HepG2 (cell line): ENCODE measurements around the gene SRP9. TPM values are rescaled to one million over a fixed set of nuclear protein-coding genes. Genes with fewer than 3 reads are reported as not detected.

Experiments used
- CBFB ChIP-seq: sonication (generic); formaldehyde crosslinking; IDR thresholded peaks from 2 replicates; pipeline ENCODE4 v1.4.0; 2020; ENCODE audit warnings: missing genetic modification reagents
- CC2D1A ChIP-seq: sonication (generic); formaldehyde crosslinking; IDR thresholded peaks from 2 replicates; pipeline ENCODE4 v1.8.1; 2023; ENCODE audit warnings: mild to moderate bottlenecking, missing genetic modification reagents
- IKZF1 ChIP-seq: fragments of 450-650 bp; IDR thresholded peaks from 2 replicates; pipeline ENCODE4 v1.7.1; 2016
- LCORL ChIP-seq, 2 experiments: fragments of 450-650 bp in 1 of 2; sonication (generic) in 1 of 2; formaldehyde crosslinking in 1 of 2; IDR thresholded peaks; 2 replicates each; pipeline versions ENCODE4 v1.5.0 to v1.6.1; 2017 to 2020; ENCODE audit warnings: antibody characterized with exemption in 1 of 2, missing genetic modification reagents in 1 of 2
- NCOR1 ChIP-seq: fragments of 200-600 bp; sonication (generic); IDR thresholded peaks from 2 replicates; pipeline ENCODE4 v1.7.0; 2017; ENCODE audit warnings: antibody characterized with exemption, low read length, borderline replicate concordance
- PHF21A ChIP-seq: sonication (generic); formaldehyde crosslinking; IDR thresholded peaks from 2 replicates; pipeline ENCODE4 v1.5.0; 2020; ENCODE audit warnings: mild to moderate bottlenecking, missing genetic modification reagents
- RAD51 ChIP-seq: fragments of 450-650 bp; IDR thresholded peaks from 2 replicates; pipeline ENCODE4 v1.6.1; 2016; ENCODE audit warnings: borderline replicate concordance
- REPIN1 ChIP-seq: sonication (generic); formaldehyde crosslinking; IDR thresholded peaks from 2 replicates; pipeline ENCODE4 v1.8.0; 2022; ENCODE audit warnings: missing genetic modification reagents, low read depth, mild to moderate bottlenecking, borderline replicate concordance
- SNAPC2 ChIP-seq: sonication (generic); formaldehyde crosslinking; IDR thresholded peaks from 2 replicates; pipeline ENCODE4 v1.8.1; 2022; ENCODE audit warnings: mild to moderate bottlenecking, missing genetic modification reagents
- SOX6 ChIP-seq, 2 experiments: fragments of 450-650 bp in 1 of 2; sonication (generic) in 1 of 2; formaldehyde crosslinking in 1 of 2; IDR thresholded peaks; 2 replicates each; pipeline versions ENCODE4 v1.4.0 to v1.6.1; 2017 to 2020; ENCODE audit warnings: antibody characterized with exemption in 1 of 2, mild to moderate bottlenecking in 1 of 2, missing genetic modification reagents in 1 of 2
- TGIF2 ChIP-seq: IDR thresholded peaks from 2 replicates; pipeline ENCODE4 v1.6.1; 2016; ENCODE audit warnings: control low read depth, missing compliant biosample characterization
- ZNF292 ChIP-seq: sonication (generic); formaldehyde crosslinking; IDR thresholded peaks from 2 replicates; pipeline ENCODE4 v1.8.1; 2022; ENCODE audit warnings: mild to moderate bottlenecking, low read depth, missing genetic modification reagents, borderline replicate concordance
- ZNF552 ChIP-seq: sonication (generic); formaldehyde crosslinking; IDR thresholded peaks from 2 replicates; pipeline ENCODE4 v1.9.0; 2022; ENCODE audit warnings: missing genetic modification reagents, mild to moderate bottlenecking, borderline replicate concordance
- polyA plus RNA-seq, 8 experiments: library from polyadenylated mRNA; depleted of rRNA in 3 of 8; stranded (reverse) in 7 of 8; unstranded in 1 of 8; fragments of >200 nt; fragmentation: Illumina TruSeq in 4 of 8; extraction: Trizol in 4 of 8; gene quantifications; 2 replicates each; pipeline versions ENCODE4 v1.2.1 to v1.2.3, GENCODE V29; 2011 to 2016; ENCODE audit warnings: low read depth in 4 of 8, missing spikeins in 1 of 8, mixed read lengths in 1 of 8; ENCODE audit not compliant: insufficient read depth in 1 of 8
- total RNA-seq, 5 experiments: library from RNA; depleted of rRNA; stranded (reverse); fragments of >200 nt; fragmentation: Illumina TruSeq; extraction: Trizol; gene quantifications; 2 replicates each; pipeline ENCODE4 v1.2.3, GENCODE V29; 2016; ENCODE audit warnings: low read depth in 1 of 5
- TF ChIP-seq, protein P1 (sequence below): sonication (generic); formaldehyde crosslinking; IDR thresholded peaks from 2 replicates; pipeline ENCODE4 v1.8.0; 2022; ENCODE audit warnings: missing genetic modification reagents, mild to moderate bottlenecking, inconsistent platforms, borderline replicate concordance
- TF ChIP-seq, protein P2 (sequence below), 2 experiments: sonication (generic) in 1 of 2; formaldehyde crosslinking in 1 of 2; IDR thresholded peaks; 2 replicates each; pipeline versions ENCODE4 v1.5.1 to v1.6.1; 2011 to 2020; ENCODE audit warnings: borderline replicate concordance in 1 of 2, low read depth in 1 of 2, low read length in 1 of 2, mild to moderate bottlenecking in 1 of 2, missing genetic modification reagents in 1 of 2, moderate library complexity in 1 of 2
- TF ChIP-seq, protein P3 (sequence below): sonication (generic); formaldehyde crosslinking; IDR thresholded peaks from 2 replicates; pipeline ENCODE4 v1.5.1; 2020; ENCODE audit warnings: mild to moderate bottlenecking, missing genetic modification reagents
- TF ChIP-seq, protein P4 (sequence below): IDR thresholded peaks from 2 replicates; pipeline ENCODE4 v1.6.1; 2016; ENCODE audit warnings: mild to moderate bottlenecking
- TF ChIP-seq, protein P5 (sequence below): sonication (generic); formaldehyde crosslinking; IDR thresholded peaks from 2 replicates; pipeline ENCODE4 v1.8.0; 2022; ENCODE audit warnings: mild to moderate bottlenecking, missing genetic modification reagents

SRP9 gene
- total and polyA plus RNA-seq, 2 of the 13 experiments (the other 11 are each of a cell fraction or from before 2014, with no cell fraction given), result 251 to 307 TPM

DNA sequence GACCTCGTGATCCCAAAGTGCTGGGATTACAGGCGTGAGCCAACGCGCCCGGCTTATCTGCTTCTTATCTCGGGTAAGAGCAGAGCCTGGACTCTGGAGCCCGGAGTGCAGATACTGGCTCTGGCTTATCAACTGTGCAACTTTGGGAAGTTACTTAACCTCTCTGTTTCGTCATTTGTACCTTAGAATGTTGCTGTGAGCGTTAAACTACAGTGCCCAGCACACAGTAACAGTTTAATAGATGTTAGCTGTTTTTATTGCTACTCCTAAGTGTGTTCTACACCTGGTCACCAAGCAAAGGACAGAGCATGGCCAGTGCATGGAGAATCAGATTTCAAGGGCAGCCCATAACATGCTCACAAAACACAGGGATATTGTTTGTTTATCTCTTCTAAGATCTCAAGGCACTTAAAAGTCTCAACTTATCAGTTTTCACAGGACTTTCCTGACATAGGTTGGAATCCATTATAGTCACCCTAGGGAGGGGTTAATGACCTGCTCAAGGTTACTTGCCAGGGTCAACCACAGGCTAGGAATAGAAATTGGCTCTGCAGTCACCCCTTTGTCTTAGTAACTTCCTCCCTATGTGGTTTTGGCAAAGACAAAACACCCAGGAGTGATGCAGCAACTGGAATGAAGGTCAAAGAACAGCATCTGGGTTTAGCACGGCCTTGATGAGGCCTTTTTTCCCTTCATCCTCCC lies 22.5 kb upstream of the SRP9 start (continued):
- TF ChIP-seq LCORL (IDR thresholded peaks at IDR 0.05), result no peak
- peak; percentile 40; the same call in 1 of the 2 replicates for TF ChIP-seq LCORL (CRISPR knock-in tag; IDR thresholded peaks at IDR 0.05)
- 0 out of 2 replicates have a peak, but pooled peaks have one; percentile 69 for TF ChIP-seq TGIF2 (CRISPR knock-in tag)
- no peak for TF ChIP-seq RAD51
- TF ChIP-seq, protein P1, sequence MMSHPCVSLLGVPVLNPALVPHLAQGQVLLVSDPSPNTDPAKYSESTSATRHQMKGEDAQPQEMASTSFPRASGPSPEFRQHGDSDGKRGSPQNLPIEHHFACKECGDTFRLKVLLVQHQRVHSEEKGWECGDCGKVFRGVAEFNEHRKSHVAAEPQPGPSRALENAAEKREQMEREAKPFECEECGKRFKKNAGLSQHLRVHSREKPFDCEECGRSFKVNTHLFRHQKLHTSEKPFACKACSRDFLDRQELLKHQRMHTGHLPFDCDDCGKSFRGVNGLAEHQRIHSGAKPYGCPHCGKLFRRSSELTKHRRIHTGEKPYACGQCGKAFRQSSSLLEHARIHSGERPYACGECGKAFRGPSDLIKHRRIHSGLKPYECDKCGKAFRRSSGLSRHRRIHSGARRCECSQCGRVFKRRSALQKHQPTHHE (CRISPR knock-in tag), result peak; percentile 28; the same call in 1 of the 2 replicates
- TF ChIP-seq ZNF292 (CRISPR knock-in tag), result peak; percentile 27; the same call in 1 of the 2 replicates
- TF ChIP-seq, protein P2, sequence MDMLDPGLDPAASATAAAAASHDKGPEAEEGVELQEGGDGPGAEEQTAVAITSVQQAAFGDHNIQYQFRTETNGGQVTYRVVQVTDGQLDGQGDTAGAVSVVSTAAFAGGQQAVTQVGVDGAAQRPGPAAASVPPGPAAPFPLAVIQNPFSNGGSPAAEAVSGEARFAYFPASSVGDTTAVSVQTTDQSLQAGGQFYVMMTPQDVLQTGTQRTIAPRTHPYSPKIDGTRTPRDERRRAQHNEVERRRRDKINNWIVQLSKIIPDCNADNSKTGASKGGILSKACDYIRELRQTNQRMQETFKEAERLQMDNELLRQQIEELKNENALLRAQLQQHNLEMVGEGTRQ (IDR thresholded peaks at IDR 0.05; ENCODE audit: low read depth, low read length), result no peak
- TF ChIP-seq, protein P2 (CRISPR knock-in tag; IDR thresholded peaks at IDR 0.05; ENCODE audit: borderline replicate concordance), result no peak
- TF ChIP-seq, protein P3, sequence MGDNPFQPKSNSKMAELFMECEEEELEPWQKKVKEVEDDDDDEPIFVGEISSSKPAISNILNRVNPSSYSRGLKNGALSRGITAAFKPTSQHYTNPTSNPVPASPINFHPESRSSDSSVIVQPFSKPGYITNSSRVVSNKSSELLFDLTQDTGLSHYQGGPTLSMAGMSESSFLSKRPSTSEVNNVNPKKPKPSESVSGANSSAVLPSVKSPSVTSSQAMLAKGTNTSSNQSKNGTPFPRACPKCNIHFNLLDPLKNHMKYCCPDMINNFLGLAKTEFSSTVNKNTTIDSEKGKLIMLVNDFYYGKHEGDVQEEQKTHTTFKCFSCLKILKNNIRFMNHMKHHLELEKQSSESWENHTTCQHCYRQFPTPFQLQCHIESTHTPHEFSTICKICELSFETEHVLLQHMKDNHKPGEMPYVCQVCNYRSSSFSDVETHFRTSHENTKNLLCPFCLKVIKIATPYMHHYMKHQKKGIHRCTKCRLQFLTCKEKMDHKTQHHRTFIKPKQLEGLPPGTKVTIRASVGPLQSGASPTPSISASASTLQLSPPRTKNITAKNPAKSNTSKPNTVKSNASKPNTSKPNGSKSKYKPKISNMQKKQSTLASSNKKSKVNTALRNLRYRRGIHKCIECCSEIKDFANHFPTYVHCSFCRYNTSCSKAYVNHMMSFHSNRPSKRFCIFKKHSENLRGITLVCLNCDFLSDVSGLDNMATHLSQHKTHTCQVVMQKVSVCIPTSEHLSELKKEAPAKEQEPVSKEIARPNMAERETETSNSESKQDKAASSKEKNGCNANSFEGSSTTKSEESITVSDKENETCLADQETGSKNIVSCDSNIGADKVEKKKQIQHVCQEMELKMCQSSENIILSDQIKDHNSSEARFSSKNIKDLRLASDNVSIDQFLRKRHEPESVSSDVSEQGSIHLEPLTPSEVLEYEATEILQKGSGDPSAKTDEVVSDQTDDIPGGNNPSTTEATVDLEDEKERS (CRISPR knock-in tag), result 0 out of 2 replicates have a peak, but pooled peaks have one; percentile 29
- TF ChIP-seq, protein P4, sequence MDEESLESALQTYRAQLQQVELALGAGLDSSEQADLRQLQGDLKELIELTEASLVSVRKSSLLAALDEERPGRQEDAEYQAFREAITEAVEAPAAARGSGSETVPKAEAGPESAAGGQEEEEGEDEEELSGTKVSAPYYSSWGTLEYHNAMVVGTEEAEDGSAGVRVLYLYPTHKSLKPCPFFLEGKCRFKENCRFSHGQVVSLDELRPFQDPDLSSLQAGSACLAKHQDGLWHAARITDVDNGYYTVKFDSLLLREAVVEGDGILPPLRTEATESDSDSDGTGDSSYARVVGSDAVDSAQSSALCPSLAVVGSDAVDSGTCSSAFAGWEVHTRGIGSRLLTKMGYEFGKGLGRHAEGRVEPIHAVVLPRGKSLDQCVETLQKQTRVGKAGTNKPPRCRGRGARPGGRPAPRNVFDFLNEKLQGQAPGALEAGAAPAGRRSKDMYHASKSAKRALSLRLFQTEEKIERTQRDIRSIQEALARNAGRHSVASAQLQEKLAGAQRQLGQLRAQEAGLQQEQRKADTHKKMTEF (CRISPR knock-in tag), result peak; percentile 59; the same call in 1 of the 2 replicates
- peak; percentile 28; the same call in 1 of the 2 replicates for TF ChIP-seq CBFB (CRISPR knock-in tag)
- no peak for TF ChIP-seq SNAPC2 (CRISPR knock-in tag)
- no peak for TF ChIP-seq CC2D1A (CRISPR knock-in tag)
- TF ChIP-seq SOX6 (IDR thresholded peaks at IDR 0.05), result no peak
- peak; percentile 92 for TF ChIP-seq SOX6 (CRISPR knock-in tag; IDR thresholded peaks at IDR 0.05)
- TF ChIP-seq IKZF1, result no peak
- peak; percentile 79; the same call in 1 of the 2 replicates for TF ChIP-seq REPIN1
- TF ChIP-seq ZNF552, result no peak
- TF ChIP-seq NCOR1, result peak; percentile 14; the same call in 1 of the 2 replicates
- 0 out of 2 replicates have a peak, but pooled peaks have one; percentile 18 for TF ChIP-seq PHF21A
- TF ChIP-seq, protein P5, sequence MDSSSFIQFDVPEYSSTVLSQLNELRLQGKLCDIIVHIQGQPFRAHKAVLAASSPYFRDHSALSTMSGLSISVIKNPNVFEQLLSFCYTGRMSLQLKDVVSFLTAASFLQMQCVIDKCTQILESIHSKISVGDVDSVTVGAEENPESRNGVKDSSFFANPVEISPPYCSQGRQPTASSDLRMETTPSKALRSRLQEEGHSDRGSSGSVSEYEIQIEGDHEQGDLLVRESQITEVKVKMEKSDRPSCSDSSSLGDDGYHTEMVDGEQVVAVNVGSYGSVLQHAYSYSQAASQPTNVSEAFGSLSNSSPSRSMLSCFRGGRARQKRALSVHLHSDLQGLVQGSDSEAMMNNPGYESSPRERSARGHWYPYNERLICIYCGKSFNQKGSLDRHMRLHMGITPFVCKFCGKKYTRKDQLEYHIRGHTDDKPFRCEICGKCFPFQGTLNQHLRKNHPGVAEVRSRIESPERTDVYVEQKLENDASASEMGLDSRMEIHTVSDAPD, result 0 out of 2 replicates have a peak, but pooled peaks have one; percentile 70
